HG03064 (cell line): ENCODE measurements around the gene INTS7.
A peak's percentile ranks its signal among the peaks of the same experiment; 100 is the strongest.
"Not testable (repeated sequence)": the region's sequence is repeated elsewhere in the genome, so short reads cannot be mapped to it uniquely, and the experiment has no call there.

Experiments
- ATAC-seq: cut with Tn5 transposase; IDR thresholded peaks from one replicate; pipeline ENCODE4 v1.9.1; 2021; ENCODE audit warnings: low read depth; ENCODE audit not compliant: unreplicated experiment

INTS7 gene

DNA sequence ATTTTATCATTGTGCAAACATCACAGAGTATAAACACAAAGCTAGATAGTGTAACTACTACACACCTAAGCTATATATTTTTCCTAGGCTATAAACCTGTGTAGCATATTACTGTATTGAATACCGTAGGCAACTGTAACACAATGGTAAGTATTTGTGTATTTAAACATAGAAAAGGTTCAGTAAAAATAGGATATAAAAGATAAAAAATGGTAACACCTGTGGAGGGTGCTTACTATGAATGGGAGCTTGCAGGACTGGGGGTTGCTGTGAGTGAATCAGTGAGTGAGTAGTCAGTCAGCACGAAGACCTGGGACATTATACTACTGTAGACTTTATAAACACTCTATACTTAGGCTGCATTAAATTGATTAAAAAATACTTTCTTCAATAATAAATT lies 4.3 kb upstream of the INTS7 start:
- ATAC-seq, result no peak

DNA sequence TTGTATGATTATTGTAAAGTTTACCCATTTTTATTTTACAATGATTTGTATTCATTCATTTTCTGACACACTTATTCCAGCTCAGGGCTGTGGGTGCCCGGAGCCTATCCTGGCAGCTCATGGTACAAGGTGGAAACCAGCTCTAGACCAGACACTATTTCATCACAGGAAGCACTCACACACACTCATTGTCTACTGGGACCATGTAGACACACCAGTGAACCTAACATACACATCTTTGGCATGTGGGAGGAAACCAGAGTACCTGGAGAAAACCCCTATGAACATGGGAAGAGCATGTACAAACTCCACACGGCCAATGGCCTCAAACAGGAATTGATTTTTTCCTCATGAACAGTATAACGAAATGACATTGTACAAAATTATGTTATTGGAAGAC lies 2.5 kb upstream of the INTS7 start:
- no peak for ATAC-seq

- peak; percentile 9 for ATAC-seq
Observed at GRCh38 chr1:212035835-212036605, 663 bp upstream of the INTS7 start.

DNA sequence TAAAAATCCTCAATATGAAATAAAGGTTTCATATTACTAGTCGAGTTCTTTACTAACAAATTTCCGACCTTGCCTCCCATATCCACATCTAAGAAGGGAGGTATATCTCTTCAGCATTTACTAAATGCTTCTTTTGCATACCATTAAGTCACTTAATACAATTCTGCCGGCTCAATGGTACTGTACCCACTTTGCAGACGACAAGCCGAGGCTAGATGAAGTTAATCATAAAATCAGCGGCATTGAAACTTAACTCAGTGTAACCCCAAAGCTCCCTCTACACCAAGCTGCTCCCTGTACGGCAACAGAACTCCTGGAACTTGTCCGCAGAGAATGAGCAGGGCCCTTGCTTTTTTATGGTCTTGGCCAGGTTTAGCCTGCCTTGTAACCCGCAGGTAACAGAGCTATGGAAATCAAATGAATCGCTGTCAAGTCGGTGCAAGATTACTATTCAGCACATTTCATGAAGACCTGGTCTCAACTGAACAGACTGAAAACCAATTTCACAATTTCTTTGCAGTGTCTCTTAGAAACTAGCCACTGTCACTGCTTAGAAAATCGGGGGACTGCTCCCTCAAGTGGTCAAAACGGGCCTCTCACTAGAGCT lies 738 bp downstream of the INTS7 start:
- ATAC-seq, result peak; percentile 0

- ATAC-seq, result no peak
Observed at GRCh38 chr1:212030936-212031528, 4.3 kb downstream of the INTS7 start.

GRCh38 chr1:212027727-212028126 lies 7.6 kb downstream of the INTS7 start:
- not testable (repeated sequence) for ATAC-seq

DNA sequence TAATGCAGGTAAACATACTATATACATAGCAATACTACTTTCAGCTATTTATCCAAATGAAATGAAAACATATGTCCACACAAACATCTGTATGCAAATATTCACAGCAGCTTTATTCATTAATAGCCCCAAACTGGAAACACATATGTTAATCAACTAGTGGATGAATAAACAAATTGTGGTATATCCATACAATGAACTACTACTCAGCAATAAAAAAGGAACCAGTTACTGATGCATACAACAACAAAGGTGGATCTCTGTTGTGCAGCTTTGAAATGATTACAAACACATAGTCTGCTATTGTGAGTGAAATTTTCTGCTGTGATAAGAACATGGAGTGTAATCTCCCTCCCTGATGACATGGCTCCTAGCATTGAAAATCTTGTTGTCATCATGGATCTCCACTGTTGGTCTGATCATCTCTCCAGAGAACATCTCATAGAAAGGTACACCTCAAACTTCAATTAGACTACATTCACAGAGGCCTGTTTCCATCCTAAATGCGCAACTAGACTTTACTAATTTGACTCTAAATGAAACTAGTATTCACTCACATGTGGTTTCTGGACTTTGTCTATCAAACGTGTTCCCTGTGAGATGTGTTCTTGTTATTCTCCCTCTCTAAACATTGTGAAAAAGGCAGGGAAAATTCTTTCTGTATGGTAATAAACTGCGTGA lies 10.7 kb downstream of the INTS7 start:
- ATAC-seq, result no peak

GRCh38 chr1:212022908-212023307 lies 12.4 kb downstream of the INTS7 start:
- ATAC-seq, result not testable (repeated sequence)

DNA sequence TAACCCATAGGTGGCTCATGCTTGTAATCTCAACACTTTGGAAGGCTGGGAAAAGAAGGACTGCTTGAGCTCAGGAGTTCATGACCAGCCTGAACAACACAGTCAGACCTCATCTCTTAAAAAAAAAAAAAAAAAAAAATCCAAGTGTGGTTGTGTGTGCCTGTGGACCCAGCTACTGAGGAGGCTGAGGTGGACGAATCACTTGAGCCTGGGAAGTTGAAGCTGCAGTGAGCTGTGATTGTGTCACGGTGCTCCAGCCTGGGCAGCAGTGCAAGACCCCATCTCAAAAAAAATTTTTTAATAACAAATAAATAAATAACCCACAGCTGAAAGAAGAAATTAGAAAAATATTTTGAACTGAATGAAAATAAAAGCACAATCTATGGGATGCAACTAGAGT lies 13.8 kb downstream of the INTS7 start:
- ATAC-seq, result no peak

DNA sequence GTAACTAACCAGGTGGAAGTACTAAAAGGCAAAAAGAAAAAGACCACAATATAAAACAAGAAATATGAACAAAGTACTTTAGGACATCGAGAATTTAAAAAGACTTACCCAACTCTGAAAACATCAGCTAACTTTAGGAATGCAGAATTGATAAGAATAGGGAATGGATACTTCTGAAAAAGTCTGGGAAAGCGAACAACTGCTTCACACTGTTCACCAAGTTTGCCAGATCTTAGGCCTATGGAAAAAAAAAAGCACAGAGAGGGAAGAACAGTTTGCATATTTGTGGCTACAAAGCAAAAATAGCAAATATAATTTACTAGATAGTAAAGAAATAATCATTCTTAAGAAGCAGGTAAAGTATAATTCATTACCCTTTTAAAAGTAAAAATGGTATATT lies 14.4 kb downstream of the INTS7 start:
- ATAC-seq, result no peak

GRCh38 chr1:212013672-212014071 lies 21.7 kb downstream of the INTS7 start:
- no peak for ATAC-seq

GRCh38 chr1:212012034-212012740 lies 23.2 kb downstream of the INTS7 start:
- ATAC-seq, result no peak

- ATAC-seq, result no peak
Observed at GRCh38 chr1:212010004-212010403, 25.4 kb downstream of the INTS7 start.

DNA sequence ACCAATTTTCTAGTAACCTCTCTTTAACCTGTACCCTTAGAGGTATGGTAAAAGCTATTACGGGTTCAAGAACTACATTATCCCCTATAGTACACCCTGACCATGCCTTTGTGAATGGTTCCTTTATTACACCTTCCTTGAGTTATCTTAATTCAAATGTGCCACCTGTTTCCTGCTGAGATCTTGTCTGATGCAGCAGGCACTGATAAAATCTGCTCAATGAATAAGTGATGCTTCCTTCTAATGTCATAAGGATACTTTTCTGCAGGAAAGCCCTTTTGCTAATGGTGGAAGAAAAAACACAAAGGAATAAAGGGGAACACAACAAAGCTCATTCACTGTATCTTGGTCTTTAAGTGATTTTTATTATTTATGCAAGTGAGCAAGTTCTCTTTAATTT lies 25.8 kb downstream of the INTS7 start:
- no peak for ATAC-seq

- no peak for ATAC-seq
Observed at GRCh38 chr1:212007886-212008285, 27.5 kb downstream of the INTS7 start.

DNA sequence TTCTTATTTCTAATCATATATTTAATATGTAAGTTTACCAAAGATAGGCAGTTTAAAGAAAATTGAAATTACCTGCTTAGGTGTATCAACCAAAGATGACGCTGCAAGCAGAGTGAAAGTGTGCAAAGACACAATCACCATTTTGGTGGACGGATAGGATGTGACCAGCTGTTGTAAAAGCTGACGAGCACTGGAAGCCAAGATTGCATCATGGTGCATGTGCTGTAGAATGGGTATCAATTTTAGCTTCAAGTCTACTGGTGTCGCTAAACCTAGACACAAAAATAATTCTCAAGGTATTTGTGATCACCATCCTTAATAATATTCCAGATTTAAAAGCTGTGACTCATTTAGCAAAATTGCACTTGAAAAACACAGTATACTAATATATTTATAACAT lies 28.2 kb downstream of the INTS7 start:
- no peak for ATAC-seq

- no peak for ATAC-seq
Observed at GRCh38 chr1:212004895-212005608, 30.3 kb downstream of the INTS7 start.

- no peak for ATAC-seq
Observed at GRCh38 chr1:212002536-212002935, 32.8 kb downstream of the INTS7 start.

DNA sequence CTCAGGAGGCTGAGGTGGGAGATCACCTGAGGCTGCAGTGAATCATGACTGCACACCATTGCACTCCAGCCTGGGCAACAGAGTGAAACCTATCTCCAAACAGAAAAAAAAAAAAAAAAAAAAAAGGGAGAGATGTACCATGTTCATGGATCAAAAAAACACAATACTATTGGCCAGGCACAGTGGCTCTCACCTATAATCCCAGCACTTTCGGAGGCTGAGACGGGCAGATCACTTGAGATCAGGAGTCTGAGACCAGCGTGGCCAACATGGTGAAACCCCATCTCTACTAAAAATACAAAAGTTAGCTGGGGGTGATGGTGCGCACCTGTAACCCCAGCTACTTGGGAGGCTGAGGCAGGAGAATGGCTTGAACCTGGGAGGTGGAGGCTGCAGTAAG lies 37.9 kb downstream of the INTS7 start:
- ATAC-seq, result not testable (repeated sequence)

DNA sequence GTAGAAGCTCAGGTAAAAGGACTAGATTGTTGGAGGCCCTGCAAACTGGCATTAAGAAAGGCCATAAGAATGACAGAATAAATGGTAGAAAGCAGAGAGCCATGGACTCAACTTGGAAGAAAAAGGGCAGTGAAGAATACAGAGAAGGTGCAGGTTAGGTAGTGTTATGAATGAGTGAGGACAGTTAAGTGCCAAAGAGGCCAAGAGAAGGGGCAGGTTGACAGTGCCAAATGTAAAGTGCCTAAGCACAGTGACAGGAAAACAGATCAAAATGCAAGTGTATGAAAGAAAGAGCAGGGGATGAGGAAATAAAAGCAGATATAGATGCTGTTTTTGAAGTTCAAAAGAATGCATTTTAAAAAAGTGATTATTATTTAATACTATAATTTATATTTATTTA lies 43.7 kb downstream of the INTS7 start:
- ATAC-seq, result no peak
